HG03060 (cell line): ENCODE measurements around the gene RIPOR3.

Experiments
- ATAC-seq: cut with Tn5 transposase; IDR thresholded peaks from one replicate; pipeline ENCODE4 v1.9.1; 2021; ENCODE audit warnings: low read depth, moderate number of reproducible peaks; ENCODE audit not compliant: unreplicated experiment

Gene RIPOR3

DNA sequence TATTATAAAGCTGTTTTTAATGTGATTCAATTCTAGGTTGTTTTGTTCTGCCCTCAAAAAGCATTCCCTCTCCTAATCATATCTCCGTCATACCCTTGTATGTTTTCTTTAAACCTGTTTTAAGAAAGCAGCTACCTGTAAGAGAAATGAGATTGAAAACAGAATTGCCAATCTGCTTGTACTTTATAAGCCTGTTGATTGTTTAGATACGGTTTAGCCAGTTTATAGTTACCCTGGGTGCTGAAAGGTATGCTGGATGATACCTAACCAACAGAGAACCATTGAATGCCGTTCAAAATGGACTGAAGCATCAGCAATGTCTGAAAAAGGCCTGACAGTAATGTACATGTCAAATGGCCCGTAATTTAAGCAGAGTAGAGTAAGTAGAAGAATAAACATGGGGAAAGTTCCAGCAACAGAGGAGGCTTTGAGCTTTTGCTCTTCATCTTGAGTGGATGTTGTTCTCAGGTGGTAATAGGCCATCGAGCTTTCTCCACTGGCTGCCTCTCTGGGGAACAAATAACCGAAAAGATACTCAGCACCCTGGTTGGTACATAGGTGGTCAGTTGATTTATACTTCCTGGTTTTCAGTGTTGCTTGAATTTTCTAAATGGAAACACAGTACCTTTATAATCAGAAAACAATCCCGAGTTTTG lies 153.7 kb downstream of the RIPOR3 start:
- no peak for ATAC-seq

- ATAC-seq: no peak
Measured at GRCh38 chr20:50536333-50536732, 155.0 kb downstream of the RIPOR3 start.
